22Rv1 (cell line): ENCODE results near the gene PIGZ.

Source experiments
- H3K27ac ChIP-seq: fragments of 450-650 bp; 2 replicates; pipeline ENCODE4 v1.5.1; 2017
- CTCF ChIP-seq: fragments of 450-650 bp; IDR thresholded peaks from 2 replicates; pipeline ENCODE4 v1.5.1; 2017; ENCODE audit warnings: mild to moderate bottlenecking
- ZFX ChIP-seq: fragments of 450-650 bp; IDR thresholded peaks from 2 replicates; pipeline ENCODE4 v1.6.1; 2017; ENCODE audit warnings: antibody characterized with exemption, borderline replicate concordance

The PIGZ gene

GRCh38 chr3:196974661-196975060 is 6.0 kb upstream of the PIGZ start:
- TF ChIP-seq ZFX (no peak), CTCF (no peak)
- no peak overlapping the region for H3K27ac ChIP-seq

DNA sequence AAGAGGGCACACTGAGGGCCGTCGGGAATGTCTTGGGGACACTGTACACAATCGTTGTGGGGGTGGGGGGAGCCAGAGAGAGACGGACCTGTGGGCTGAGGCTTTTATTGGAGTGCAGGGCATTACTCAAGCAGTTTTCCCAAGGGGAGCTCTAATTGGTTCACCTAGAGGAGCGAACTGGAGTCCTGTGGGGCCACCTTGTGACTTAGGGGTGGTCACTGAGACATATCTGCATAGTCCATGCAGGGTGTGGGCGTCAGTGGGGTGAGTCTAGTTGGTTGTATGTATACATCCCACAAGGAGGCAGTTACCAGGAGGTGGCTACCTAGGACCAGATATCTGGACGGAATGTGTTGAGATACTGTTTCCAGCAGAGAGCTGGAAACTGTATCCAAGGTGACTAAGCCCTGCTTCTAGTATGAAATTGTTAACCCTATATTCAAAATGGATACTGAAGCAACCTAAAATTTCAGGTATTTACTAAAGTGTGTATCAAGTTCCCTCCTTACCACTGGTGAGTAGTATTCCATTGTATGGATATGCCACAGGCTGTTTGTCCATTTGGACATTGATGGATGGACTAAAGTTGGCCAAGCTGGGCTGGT is 2.6 kb upstream of the PIGZ start:
- TF ChIP-seq ZFX, result no peak
- no peak for TF ChIP-seq CTCF
- no peak overlapping the region for H3K27ac ChIP-seq

- no peak overlapping the region for H3K27ac ChIP-seq
- TF ChIP-seq ZFX (no peak), CTCF (no peak)
These were observed 2.0 kb upstream of the PIGZ start for GRCh38 chr3:196970547-196971093.

DNA sequence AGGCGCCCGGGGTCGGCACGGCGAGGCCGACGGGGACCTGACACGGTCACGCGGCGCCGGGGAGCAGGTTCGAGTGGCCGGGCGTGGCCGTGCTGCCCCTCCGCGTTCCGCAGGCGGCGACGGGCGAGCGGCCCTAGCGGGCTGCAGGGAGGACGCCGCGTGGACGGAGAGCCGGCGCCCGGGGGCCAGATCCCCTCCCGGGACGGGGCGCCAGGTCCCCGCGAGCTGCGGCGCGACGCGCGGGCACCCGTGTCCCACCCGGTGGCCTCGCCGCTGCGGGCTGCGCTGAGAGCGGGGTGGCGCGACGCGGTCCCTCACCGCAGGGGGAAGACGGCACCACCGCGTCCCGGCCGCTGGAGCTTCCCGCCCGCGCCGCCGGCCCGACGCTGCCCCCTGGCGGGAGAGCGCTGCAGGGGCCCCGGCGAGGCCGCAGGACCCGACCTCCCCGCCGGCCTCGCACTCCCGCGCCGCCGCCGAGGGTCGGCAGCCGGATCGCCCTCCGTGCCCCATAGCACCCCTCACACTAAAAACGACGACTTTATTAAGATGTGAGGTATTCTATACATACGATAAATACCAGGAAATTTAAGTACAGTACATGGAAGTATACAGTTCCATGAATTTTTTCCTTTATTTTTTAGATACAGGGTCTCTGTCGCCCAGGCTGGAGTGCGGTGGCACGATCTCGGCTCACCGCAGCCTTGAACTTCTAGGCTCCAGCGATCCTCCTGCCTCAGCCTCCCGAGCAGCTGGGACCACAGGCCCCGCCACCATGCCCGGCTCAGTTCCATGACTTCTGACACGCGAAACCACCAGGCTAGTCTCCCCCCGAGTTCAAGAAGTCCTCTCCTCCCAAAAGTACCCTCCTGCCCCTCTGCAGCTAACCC is 1.3 kb upstream of the PIGZ start:
- TF ChIP-seq ZFX (no peak), CTCF (peak; percentile 97)
- peak overlapping the region; percentile 68 for H3K27ac ChIP-seq

- TF ChIP-seq CTCF, result no peak
- no peak for TF ChIP-seq ZFX
- peak overlapping the region; percentile 68 for H3K27ac ChIP-seq
These were observed 564 bp upstream of the PIGZ start for GRCh38 chr3:196969134-196969659.

GRCh38 chr3:196967412-196968232 is 1.0 kb downstream of the PIGZ start:
- H3K27ac ChIP-seq, result peak overlapping the region; percentile 68; the same call in 1 of the 2 replicates
- TF ChIP-seq ZFX, result no peak
- no peak for TF ChIP-seq CTCF
